A549 (cell line): ENCODE data around the gene MYLK3. TPM values are rescaled to one million over a fixed set of nuclear protein-coding genes. Genes with fewer than 3 reads are reported as not detected.

Source experiments
- ATAC-seq, 2 experiments: fragments of 200-7000 bp in 1 of 2; fragments of >200 bp in 1 of 2; cut with Nextera tagmentation in 1 of 2; cut with Tn5 transposase in 1 of 2; 3 replicates each; pipeline versions ENCODE4 v1.8.0 to v1.9.1; 2018 to 2020; ENCODE audit warnings: mild to moderate bottlenecking in 1 of 2, moderate library complexity in 1 of 2
- CTCF ChIA-PET: fragments of 300-600 bp; sonication (Branson Sonifier 250); formaldehyde crosslinking; extraction: SDS; loops from one replicate; lab custom pipeline; 2021; ENCODE audit warnings: antibody characterized with exemption, inconsistent platforms; lab: Yijun Ruan, JAX
- POLR2A ChIA-PET: fragments of 350-600 bp; formaldehyde crosslinking; extraction: SDS; loops from one replicate; lab custom pipeline; 2021; ENCODE audit warnings: antibody characterized with exemption, inconsistent platforms; lab: Yijun Ruan, JAX
- DNase-seq, 2 experiments: peaks; one replicate each; pipeline versions ENCODE4 v3.0.0 to v3.0.0-alpha.2; 2011 to 2016; ENCODE audit warnings: low read depth in 1 of 2, low spot score in 1 of 2
- FAIRE-seq: peaks from 2 replicates; lab custom pipeline; 2011; peaks lifted over from hg19 to GRCh38; lab: Jason Lieb, UNC
- H3K27ac ChIP-seq, 2 experiments: fragments of >200 bp; sonication (Bioruptor Twin); formaldehyde crosslinking; 3 replicates each; pipeline ENCODE4 v1.5.1; 2016 to 2017
- H3K4me1 ChIP-seq: fragments of >200 bp; sonication (Bioruptor Twin); formaldehyde crosslinking; 3 replicates; pipeline ENCODE4 v1.6.1; 2016
- H3K4me2 ChIP-seq: fragments of >200 bp; sonication (Bioruptor Twin); formaldehyde crosslinking; 3 replicates; pipeline ENCODE4 v1.6.1; 2016
- H3K4me3 ChIP-seq: fragments of >200 bp; sonication (Bioruptor Twin); formaldehyde crosslinking; 3 replicates; pipeline ENCODE4 v1.5.1; 2016
- H3K9me3 ChIP-seq: fragments of >200 bp; sonication (Bioruptor Twin); formaldehyde crosslinking; 3 replicates; pipeline ENCODE4 v1.6.1; 2016
- BHLHE40 ChIP-seq: IDR thresholded peaks from 2 replicates; pipeline ENCODE4 v1.6.1; 2012; ENCODE audit warnings: low read depth, low read length, inconsistent platforms
- CBX8 ChIP-seq: fragments of 200-600 bp; sonication (generic); IDR thresholded peaks from 2 replicates; pipeline ENCODE4 v1.6.1; 2016
- EHF ChIP-seq: fragments of 250-450 bp; sonication (Bioruptor Pico); IDR thresholded peaks from 2 replicates; pipeline ENCODE4 v1.5.0; 2020; ENCODE audit warnings: mild to moderate bottlenecking
- EHMT2 ChIP-seq: fragments of 200-600 bp; sonication (generic); IDR thresholded peaks from 2 replicates; pipeline ENCODE4 v1.6.1; 2016; ENCODE audit warnings: antibody characterized with exemption, low read depth, mild to moderate bottlenecking, moderate library complexity
- FOXS1 ChIP-seq: fragments of 250-450 bp; sonication (Bioruptor Pico); IDR thresholded peaks from 2 replicates; pipeline ENCODE4 v1.5.0; 2020; ENCODE audit warnings: mild to moderate bottlenecking, moderate library complexity
- HDAC2 ChIP-seq: fragments of 200-600 bp; sonication (generic); IDR thresholded peaks from 2 replicates; pipeline ENCODE4 v1.6.1; 2016
- HOXA7 ChIP-seq: fragments of 250-450 bp; sonication (Bioruptor Pico); IDR thresholded peaks from 2 replicates; pipeline ENCODE4 v1.5.0; 2020; ENCODE audit warnings: mild to moderate bottlenecking, moderate library complexity
- JUNB ChIP-seq: fragments of >200 bp; sonication (Bioruptor Twin); formaldehyde crosslinking; IDR thresholded peaks from 2 replicates; pipeline ENCODE4 v1.6.1; 2016
- MAZ ChIP-seq: fragments of 150-350 bp; IDR thresholded peaks from 2 replicates; pipeline ENCODE4 v1.6.1; 2014; ENCODE audit warnings: antibody characterized with exemption, low read depth, low read length, borderline replicate concordance
- PBX3 ChIP-seq: IDR thresholded peaks from 2 replicates; pipeline ENCODE4 v1.6.1; 2012
- PHF8 ChIP-seq: fragments of 200-600 bp; sonication (generic); IDR thresholded peaks from 2 replicates; pipeline ENCODE4 v1.6.1; 2016; ENCODE audit warnings: low read depth, mild to moderate bottlenecking, antibody characterized with exemption, moderate library complexity, borderline replicate concordance
- POLR2A ChIP-seq: IDR thresholded peaks from 2 replicates; pipeline ENCODE4 v1.6.1; 2012; ENCODE audit warnings: mild to moderate bottlenecking, low read length
- POLR2AphosphoS2 ChIP-seq: conservative IDR thresholded peaks from 2 replicates; pipeline ENCODE4 v1.6.1; 2012; ENCODE audit warnings: low read length, improper control_type of control experiment, inconsistent platforms
- RAD21 ChIP-seq, 2 experiments: fragments of >200 bp in 1 of 2; sonication (Bioruptor Twin) in 1 of 2; formaldehyde crosslinking in 1 of 2; IDR thresholded peaks in 1 of 2; conservative IDR thresholded peaks in 1 of 2; 2 replicates in 1 of 2; 3 replicates in 1 of 2; pipeline ENCODE4 v1.6.1; 2012 to 2018; ENCODE audit warnings: inconsistent platforms in 1 of 2
- RARB ChIP-seq: fragments of 250-450 bp; sonication (Bioruptor Pico); IDR thresholded peaks from 2 replicates; pipeline ENCODE4 v1.8.0; 2021; ENCODE audit warnings: mild to moderate bottlenecking, moderate library complexity
- REST ChIP-seq: fragments of 200-600 bp; sonication (generic); IDR thresholded peaks from 2 replicates; pipeline ENCODE4 v1.6.1; 2016; ENCODE audit warnings: antibody characterized with exemption, mild to moderate bottlenecking, moderate library complexity
- RNF2 ChIP-seq: fragments of 200-600 bp; sonication (generic); IDR thresholded peaks from 2 replicates; pipeline ENCODE4 v1.6.1; 2016; ENCODE audit warnings: low read depth, mild to moderate bottlenecking, antibody characterized with exemption, moderate library complexity, borderline replicate concordance
- TFCP2L1 ChIP-seq: fragments of 250-450 bp; sonication (Bioruptor Pico); IDR thresholded peaks from 2 replicates; pipeline ENCODE4 v1.5.0; 2021; ENCODE audit warnings: mild to moderate bottlenecking
- TP53 ChIP-seq: fragments of 250-450 bp; sonication (Bioruptor Pico); IDR thresholded peaks from 2 replicates; pipeline ENCODE4 v1.5.0; 2021; ENCODE audit warnings: mild to moderate bottlenecking, moderate library complexity
- ZSCAN20 ChIP-seq: fragments of 250-450 bp; sonication (Bioruptor Pico); IDR thresholded peaks from 2 replicates; pipeline ENCODE4 v1.8.0; 2022; ENCODE audit warnings: mild to moderate bottlenecking, moderate library complexity
- WGBS: methylation state at CpG from one replicate; pipeline ENCODE4 v1.1.6; 2017; ENCODE audit errors: missing lambda C conversion rate; 5-methylcytosine and 5-hydroxymethylcytosine counted together
- polyA plus RNA-seq, 4 experiments: library from polyadenylated mRNA; depleted of rRNA in 3 of 4; stranded (reverse); fragments of >200 nt; fragmentation: RNase III in 1 of 4; extraction: RNeasy Plus Mini Kit Qiagen cat#74134 plus additional on column Dnase treatment in 1 of 4; gene quantifications; 2 replicates in 3 of 4; 3 replicates in 1 of 4; pipeline ENCODE4 v1.2.3, GENCODE V29; 2011 to 2017
- TF ChIP-seq, protein P1 (sequence below): fragments of 250-450 bp; sonication (Bioruptor Pico); IDR thresholded peaks from 2 replicates; pipeline ENCODE4 v1.5.0; 2021; ENCODE audit warnings: mild to moderate bottlenecking, moderate library complexity, borderline replicate concordance
- TF ChIP-seq, protein P2 (sequence below): fragments of 150-350 bp; IDR thresholded peaks from 2 replicates; pipeline ENCODE4 v1.6.1; 2014; ENCODE audit warnings: low read depth, mild to moderate bottlenecking, low read length

Gene MYLK3
- polyA plus RNA-seq, 2 of the 4 experiments (the other 2 are of a cell fraction) = 0.05 to 0.16 TPM

DNA sequence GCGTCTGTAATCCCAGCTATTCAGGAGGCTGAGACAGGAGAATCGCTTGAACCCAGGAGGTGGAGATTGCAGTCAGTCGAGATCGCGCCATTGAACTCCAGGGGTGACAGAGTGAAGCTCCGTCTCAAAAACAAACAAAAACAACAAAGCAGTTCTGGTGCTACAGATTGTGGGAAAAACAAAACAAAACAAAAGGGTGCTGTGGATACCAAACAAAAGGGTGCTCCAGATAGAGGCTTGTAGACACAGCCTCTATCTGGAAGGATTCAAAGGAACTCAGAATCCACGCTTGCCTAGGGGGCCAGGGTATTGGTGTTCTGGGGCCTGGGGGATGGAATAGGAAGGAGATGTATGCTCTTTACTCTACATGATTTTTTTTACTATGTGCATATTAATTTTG, 2.5 kb downstream of the MYLK3 start (continued):
- TF ChIP-seq REST = no peak
- no peak for TF ChIP-seq ZSCAN20 (CRISPR knock-in tag)
- TF ChIP-seq TFCP2L1 (CRISPR knock-in tag) = no peak
- no peak for TF ChIP-seq EHMT2
- TF ChIP-seq RNF2 = no peak
- TF ChIP-seq MAZ = no peak

DNA sequence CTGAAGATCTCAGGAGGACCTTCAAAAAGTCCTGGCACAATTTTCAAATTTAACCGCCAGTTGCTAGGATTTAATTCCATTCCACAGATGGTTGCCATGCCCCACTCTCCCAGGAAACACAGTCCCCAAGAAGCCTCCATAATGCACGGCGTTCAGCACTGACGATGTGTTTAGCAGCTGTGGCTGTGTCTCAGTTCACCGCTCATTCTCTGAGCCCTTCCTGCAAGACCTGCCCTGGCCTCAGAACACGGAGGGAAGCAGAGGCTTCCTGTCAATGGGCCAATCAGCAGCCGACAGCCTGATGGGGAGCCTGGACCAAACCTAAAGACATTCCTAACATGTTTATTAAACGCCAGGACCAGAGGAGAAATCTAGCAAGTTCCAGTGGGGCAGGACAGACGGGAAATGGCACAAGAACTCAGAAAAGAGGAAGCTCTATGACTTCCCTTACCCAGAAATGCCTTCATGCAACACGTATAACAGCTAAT, 4.9 kb downstream of the MYLK3 start:
- WGBS = 69% methylated on average over 10 of the region's 10 CpGs
- ChIA-PET CTCF (no interaction called here), POLR2A (no interaction called here)
- H3K4me1 ChIP-seq = no peaks in the 10 kb centered on the region
- TF ChIP-seq, protein P1, sequence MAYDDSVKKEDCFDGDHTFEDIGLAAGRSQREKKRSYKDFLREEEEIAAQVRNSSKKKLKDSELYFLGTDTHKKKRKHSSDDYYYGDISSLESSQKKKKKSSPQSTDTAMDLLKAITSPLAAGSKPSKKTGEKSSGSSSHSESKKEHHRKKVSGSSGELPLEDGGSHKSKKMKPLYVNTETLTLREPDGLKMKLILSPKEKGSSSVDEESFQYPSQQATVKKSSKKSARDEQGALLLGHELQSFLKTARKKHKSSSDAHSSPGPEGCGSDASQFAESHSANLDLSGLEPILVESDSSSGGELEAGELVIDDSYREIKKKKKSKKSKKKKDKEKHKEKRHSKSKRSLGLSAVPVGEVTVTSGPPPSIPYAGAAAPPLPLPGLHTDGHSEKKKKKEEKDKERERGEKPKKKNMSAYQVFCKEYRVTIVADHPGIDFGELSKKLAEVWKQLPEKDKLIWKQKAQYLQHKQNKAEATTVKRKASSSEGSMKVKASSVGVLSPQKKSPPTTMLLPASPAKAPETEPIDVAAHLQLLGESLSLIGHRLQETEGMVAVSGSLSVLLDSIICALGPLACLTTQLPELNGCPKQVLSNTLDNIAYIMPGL (CRISPR knock-in tag) = no peak
- TF ChIP-seq, protein P2, sequence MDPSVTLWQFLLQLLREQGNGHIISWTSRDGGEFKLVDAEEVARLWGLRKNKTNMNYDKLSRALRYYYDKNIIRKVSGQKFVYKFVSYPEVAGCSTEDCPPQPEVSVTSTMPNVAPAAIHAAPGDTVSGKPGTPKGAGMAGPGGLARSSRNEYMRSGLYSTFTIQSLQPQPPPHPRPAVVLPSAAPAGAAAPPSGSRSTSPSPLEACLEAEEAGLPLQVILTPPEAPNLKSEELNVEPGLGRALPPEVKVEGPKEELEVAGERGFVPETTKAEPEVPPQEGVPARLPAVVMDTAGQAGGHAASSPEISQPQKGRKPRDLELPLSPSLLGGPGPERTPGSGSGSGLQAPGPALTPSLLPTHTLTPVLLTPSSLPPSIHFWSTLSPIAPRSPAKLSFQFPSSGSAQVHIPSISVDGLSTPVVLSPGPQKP = no peak
- TF ChIP-seq EHMT2 (no peak), HOXA7 (CRISPR knock-in tag) (no peak), PBX3 (no peak), CBX8 (no peak), RNF2 (no peak), BHLHE40 (no peak), HDAC2 (no peak), POLR2A (no peak), TP53 (CRISPR knock-in tag) (no peak)
- no peaks in the 10 kb centered on the region for H3K9me3 ChIP-seq
- FAIRE-seq (no peak), DNase-seq (no peak), ATAC-seq (peak in 1 of 2 experiments; percentile 42; a peak in 2 of 6 replicates)
- H3K4me3 ChIP-seq = no peak overlapping the region
- no peak overlapping the region for H3K4me2 ChIP-seq
- no peak overlapping the region for H3K27ac ChIP-seq

- FAIRE-seq (no peak), DNase-seq (no peak), ATAC-seq (no peak)
- Histone ChIP-seq H3K9me3 (no peaks in the 10 kb centered on the region), H3K4me3 (no peak overlapping the region), H3K4me2 (no peak overlapping the region), H3K4me1 (no peaks in the 10 kb centered on the region), H3K27ac (no peak overlapping the region)
- CTCF ChIA-PET = no interaction called here
- POLR2A ChIA-PET = no interaction called here
- WGBS = 56% methylated on average over 2 of the region's 2 CpGs
- no peak for TF ChIP-seq RAD21 (conservative IDR thresholded peaks at IDR 0.05 in 1 of 2, IDR thresholded peaks at IDR 0.05 in 1 of 2)
- no peak for TF ChIP-seq PBX3
- no peak for TF ChIP-seq ZSCAN20 (CRISPR knock-in tag)
- TF ChIP-seq FOXS1 (CRISPR knock-in tag) = no peak
- TF ChIP-seq TP53 (CRISPR knock-in tag) = no peak
- TF ChIP-seq PHF8 = no peak
- TF ChIP-seq JUNB = no peak
- TF ChIP-seq POLR2AphosphoS2 = no peak
- no peak for TF ChIP-seq EHF (CRISPR knock-in tag)
- no peak for TF ChIP-seq RARB
- TF ChIP-seq REST = no peak
Measured at GRCh38 chr16:46739934-46740333, 8.2 kb downstream of the MYLK3 start.
